Memory B cell (primary cell): ENCODE data around the gene ALDH1L1.

Experiments used
- ATAC-seq: fragments of 150-1000 bp; cut with Tn5 transposase; 2 replicates; pipeline ENCODE4 v1.10.0; 2021; ENCODE audit warnings: low read depth, mild to moderate bottlenecking, moderate library complexity
- DNase-seq, 2 donors: peaks; one replicate each; pipeline ENCODE4 v3.0.0; 2022; ENCODE audit warnings: low spot score in 2 of 2
- H3K27ac Mint-ChIP-seq: one replicate; pipeline ENCODE4 v1.8.0; 2022; ENCODE audit warnings: mild to moderate bottlenecking, moderate library complexity, mixed read lengths
- H3K27me3 Mint-ChIP-seq: one replicate; pipeline ENCODE4 v1.8.0; 2022; ENCODE audit warnings: mixed read lengths
- H3K36me3 Mint-ChIP-seq: one replicate; pipeline ENCODE4 v1.8.0; 2022; ENCODE audit warnings: mild to moderate bottlenecking, mixed read lengths
- H3K4me1 Mint-ChIP-seq: one replicate; pipeline ENCODE4 v1.8.0; 2022; ENCODE audit warnings: mixed read lengths
- H3K4me3 Mint-ChIP-seq: one replicate; pipeline ENCODE4 v1.8.0; 2022; ENCODE audit warnings: mild to moderate bottlenecking, moderate library complexity, mixed read lengths
- H3K9me3 Mint-ChIP-seq: one replicate; pipeline ENCODE4 v1.8.0; 2022; ENCODE audit warnings: mixed read lengths

The ALDH1L1 gene

DNA sequence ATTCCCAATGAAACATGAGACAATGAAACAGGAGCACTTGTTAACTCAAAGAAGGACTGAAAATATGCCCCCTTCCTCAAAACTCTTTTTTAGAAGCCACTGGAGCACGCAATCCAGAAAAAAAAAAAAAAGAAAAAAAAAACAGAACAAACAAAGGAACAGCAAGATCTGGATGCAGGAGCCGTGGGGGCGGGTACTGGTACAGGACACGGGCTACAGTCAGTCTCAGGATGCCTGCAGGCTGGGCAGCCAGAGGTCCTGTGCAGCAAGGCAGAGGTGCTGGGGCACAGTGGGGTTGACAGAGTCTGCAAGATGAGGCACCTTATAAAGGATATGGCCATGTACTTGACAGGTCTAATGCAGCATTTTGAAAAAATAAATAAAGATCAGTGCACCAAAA is 22.3 kb upstream of the ALDH1L1 start:
- DNase-seq (no peak), ATAC-seq (no peak)
- Mint-ChIP-seq H3K27ac (no peak overlapping the region), H3K9me3 (no peaks in the 10 kb centered on the region), H3K36me3 (peaks cover 3% of the 10 kb centered on the region), H3K4me3 (no peak overlapping the region), H3K27me3 (peaks cover 12% of the 10 kb centered on the region), H3K4me1 (no peaks in the 10 kb centered on the region)

DNA sequence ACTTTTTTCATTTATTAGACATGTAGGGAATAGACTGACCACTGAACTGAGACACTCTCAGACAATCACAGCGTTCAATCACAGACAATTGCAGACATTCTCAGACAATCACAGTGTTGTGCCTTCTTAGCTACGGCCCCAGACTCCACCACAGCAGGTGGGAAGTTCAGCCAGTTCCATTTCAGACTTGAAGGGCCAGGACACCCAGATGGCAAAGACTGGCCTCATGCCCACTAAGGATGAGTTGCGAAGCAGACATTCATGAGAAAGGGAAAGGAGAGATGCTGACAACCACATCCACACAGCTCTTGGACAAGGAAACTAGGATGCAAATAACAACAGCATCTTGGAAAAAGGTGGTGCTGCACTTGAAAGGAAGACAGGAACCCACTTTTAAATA is 21.9 kb upstream of the ALDH1L1 start:
- H3K36me3 Mint-ChIP-seq = peaks cover 3% of the 10 kb centered on the region
- DNase-seq = no peak
- no peak overlapping the region for H3K27ac Mint-ChIP-seq
- no peak overlapping the region for H3K4me3 Mint-ChIP-seq
- ATAC-seq = no peak
- H3K4me1 Mint-ChIP-seq = no peaks in the 10 kb centered on the region
- no peaks in the 10 kb centered on the region for H3K9me3 Mint-ChIP-seq
- peaks cover 12% of the 10 kb centered on the region for H3K27me3 Mint-ChIP-seq

GRCh38 chr3:126201168-126201567 is 20.8 kb upstream of the ALDH1L1 start:
- no peak overlapping the region for H3K27ac Mint-ChIP-seq
- H3K36me3 Mint-ChIP-seq = peaks cover 3% of the 10 kb centered on the region
- no peak overlapping the region for H3K4me3 Mint-ChIP-seq
- H3K27me3 Mint-ChIP-seq = peaks cover 12% of the 10 kb centered on the region
- H3K9me3 Mint-ChIP-seq = no peaks in the 10 kb centered on the region
- no peak for ATAC-seq
- no peak for DNase-seq
- H3K4me1 Mint-ChIP-seq = no peaks in the 10 kb centered on the region

DNA sequence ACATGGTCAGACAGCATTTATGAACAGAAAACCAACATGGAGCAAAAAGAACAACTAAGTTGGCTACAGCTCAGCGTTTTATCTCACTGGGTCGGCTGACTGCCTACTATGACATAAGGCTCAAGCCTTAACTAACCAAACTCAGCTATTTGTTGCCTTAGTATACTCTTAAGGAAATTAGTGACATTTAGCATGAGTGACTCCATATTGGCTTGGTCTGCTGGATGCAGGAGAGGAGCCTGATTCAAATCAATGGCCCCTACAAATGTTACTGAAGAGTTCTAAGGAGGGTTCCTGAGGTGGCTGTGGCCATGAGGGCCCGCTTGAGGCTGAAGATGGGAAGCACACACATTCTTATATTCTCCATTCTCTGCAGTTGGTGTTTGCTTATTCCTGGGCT is 20.1 kb upstream of the ALDH1L1 start:
- Mint-ChIP-seq H3K4me3 (no peak overlapping the region), H3K9me3 (no peaks in the 10 kb centered on the region), H3K27ac (no peak overlapping the region), H3K27me3 (peaks cover 12% of the 10 kb centered on the region), H3K36me3 (peaks cover 3% of the 10 kb centered on the region), H3K4me1 (no peaks in the 10 kb centered on the region)
- ATAC-seq (no peak), DNase-seq (no peak)

DNA sequence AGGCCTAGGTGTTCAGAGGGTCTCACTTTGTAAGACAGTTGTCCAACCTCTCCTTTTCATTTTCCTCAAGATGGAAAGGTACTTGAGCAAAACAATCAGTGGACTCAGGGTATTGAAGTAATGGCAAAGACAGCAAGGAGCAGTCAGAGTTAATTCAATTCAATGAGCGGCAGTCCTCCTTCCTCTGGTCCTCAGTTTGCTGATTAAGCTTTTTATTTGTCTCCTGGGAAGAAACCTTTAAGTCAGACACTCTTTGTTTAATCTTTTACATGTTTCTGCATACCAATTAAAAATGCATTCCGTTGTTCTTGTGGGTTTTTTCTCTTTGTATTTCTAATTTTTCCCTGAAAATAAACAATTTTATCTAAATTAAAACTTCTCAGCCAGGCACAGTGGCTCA is 18.9 kb upstream of the ALDH1L1 start:
- DNase-seq = no peak
- Mint-ChIP-seq H3K4me3 (no peak overlapping the region), H3K36me3 (no peaks in the 10 kb centered on the region), H3K4me1 (no peaks in the 10 kb centered on the region), H3K9me3 (peaks cover 8% of the 10 kb centered on the region), H3K27me3 (peaks cover 4% of the 10 kb centered on the region), H3K27ac (no peak overlapping the region)
- ATAC-seq = no peak

GRCh38 chr3:126197854-126198584 is 17.6 kb upstream of the ALDH1L1 start:
- Mint-ChIP-seq H3K27me3 (peaks cover 3% of the 10 kb centered on the region), H3K9me3 (peaks cover 8% of the 10 kb centered on the region), H3K36me3 (no peaks in the 10 kb centered on the region), H3K4me1 (no peaks in the 10 kb centered on the region), H3K27ac (no peak overlapping the region), H3K4me3 (no peak overlapping the region)
- ATAC-seq = peak; percentile 71
- DNase-seq = peak in 1 of 2 donors; percentile 18

GRCh38 chr3:126197343-126197742 is 17.0 kb upstream of the ALDH1L1 start:
- H3K27ac Mint-ChIP-seq = no peak overlapping the region
- peaks cover 8% of the 10 kb centered on the region for H3K9me3 Mint-ChIP-seq
- H3K36me3 Mint-ChIP-seq = no peaks in the 10 kb centered on the region
- peaks cover 3% of the 10 kb centered on the region for H3K27me3 Mint-ChIP-seq
- H3K4me1 Mint-ChIP-seq = no peaks in the 10 kb centered on the region
- no peak overlapping the region for H3K4me3 Mint-ChIP-seq
- ATAC-seq (no peak), DNase-seq (no peak)

DNA sequence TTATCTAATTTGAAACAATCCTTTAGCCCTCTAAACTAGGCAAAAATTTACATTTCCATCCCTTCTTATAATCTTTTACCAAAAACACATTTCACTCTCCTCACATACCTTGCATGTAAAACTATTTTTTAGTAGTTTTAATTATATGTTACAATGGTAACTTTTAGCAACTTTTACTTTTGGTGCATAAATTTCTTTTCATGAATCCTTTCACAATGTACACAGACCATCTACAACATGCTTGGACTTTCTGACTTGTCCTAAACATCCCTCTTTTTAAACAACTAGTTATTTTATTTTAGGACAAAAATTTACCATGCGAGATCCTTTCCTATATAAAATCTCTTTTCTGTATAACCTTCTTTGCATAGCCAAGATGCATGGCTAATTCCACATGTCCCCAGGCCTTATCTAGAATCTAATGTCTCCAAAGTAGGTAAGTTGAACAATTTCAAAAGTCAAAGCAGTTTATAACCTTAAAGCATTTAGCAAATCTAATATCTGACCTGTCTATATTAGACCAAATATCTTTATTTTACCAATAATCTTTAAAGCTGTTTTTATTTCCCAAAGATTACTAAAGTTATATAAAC is 14.4 kb upstream of the ALDH1L1 start:
- H3K27me3 Mint-ChIP-seq = no peaks in the 10 kb centered on the region
- no peaks in the 10 kb centered on the region for H3K36me3 Mint-ChIP-seq
- H3K9me3 Mint-ChIP-seq = peaks cover 8% of the 10 kb centered on the region
- no peaks in the 10 kb centered on the region for H3K4me1 Mint-ChIP-seq
- DNase-seq (no peak), ATAC-seq (no peak)
- H3K27ac Mint-ChIP-seq = no peak overlapping the region
- H3K4me3 Mint-ChIP-seq = no peak overlapping the region

DNA sequence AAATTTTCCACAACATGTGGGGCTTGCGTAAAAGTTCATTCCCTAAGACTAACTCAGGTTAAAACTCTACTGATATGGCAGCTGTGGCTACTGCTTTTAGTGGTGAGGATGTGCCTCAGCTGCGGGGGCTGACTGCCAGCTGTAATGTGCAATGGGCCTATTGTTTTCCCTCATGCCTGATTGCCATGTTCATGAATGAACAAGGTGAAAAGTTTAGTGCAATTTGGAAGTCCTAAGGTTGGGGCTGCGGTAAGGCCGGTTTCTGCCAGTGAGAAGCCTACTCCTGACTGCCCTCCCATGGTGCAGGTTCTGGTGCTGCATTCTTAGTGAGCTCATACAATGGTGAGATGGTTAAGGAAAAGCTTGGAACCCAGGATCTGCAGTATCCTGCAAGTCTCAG is 10.9 kb upstream of the ALDH1L1 start:
- H3K4me3 Mint-ChIP-seq = no peak overlapping the region
- peaks cover 8% of the 10 kb centered on the region for H3K9me3 Mint-ChIP-seq
- DNase-seq (no peak), ATAC-seq (no peak)
- no peaks in the 10 kb centered on the region for H3K4me1 Mint-ChIP-seq
- no peaks in the 10 kb centered on the region for H3K36me3 Mint-ChIP-seq
- H3K27me3 Mint-ChIP-seq = peaks cover 1% of the 10 kb centered on the region
- H3K27ac Mint-ChIP-seq = no peak overlapping the region

DNA sequence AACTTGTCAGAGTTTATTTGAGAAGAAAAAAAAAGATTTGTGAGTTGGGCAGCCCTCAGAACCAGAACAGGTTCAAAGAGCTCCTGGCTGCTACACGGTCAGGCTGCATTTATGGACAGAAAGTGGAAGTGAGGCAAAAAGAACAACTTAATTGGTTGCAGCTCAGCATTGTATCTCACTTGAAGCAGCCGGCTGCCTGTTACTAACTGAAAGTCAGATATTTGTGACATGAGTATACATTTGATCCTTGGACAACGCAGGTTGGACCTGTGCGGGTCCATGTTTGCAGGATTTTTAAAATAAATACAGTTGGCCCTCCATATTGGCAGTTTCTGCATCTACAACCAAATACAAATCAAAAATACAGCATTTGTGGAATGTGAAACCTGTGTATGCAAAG is 7.5 kb upstream of the ALDH1L1 start:
- Mint-ChIP-seq H3K4me3 (no peak overlapping the region), H3K9me3 (no peaks in the 10 kb centered on the region), H3K36me3 (no peaks in the 10 kb centered on the region), H3K27ac (no peak overlapping the region), H3K4me1 (no peaks in the 10 kb centered on the region), H3K27me3 (peaks cover 4% of the 10 kb centered on the region)
- ATAC-seq (no peak), DNase-seq (no peak)

GRCh38 chr3:126186749-126187148 is 6.4 kb upstream of the ALDH1L1 start:
- no peaks in the 10 kb centered on the region for H3K9me3 Mint-ChIP-seq
- no peak for ATAC-seq
- no peak overlapping the region for H3K4me3 Mint-ChIP-seq
- no peak for DNase-seq
- H3K27ac Mint-ChIP-seq = no peak overlapping the region
- no peaks in the 10 kb centered on the region for H3K4me1 Mint-ChIP-seq
- peaks cover 8% of the 10 kb centered on the region for H3K27me3 Mint-ChIP-seq
- H3K36me3 Mint-ChIP-seq = no peaks in the 10 kb centered on the region

GRCh38 chr3:126186271-126186670 is 5.9 kb upstream of the ALDH1L1 start:
- no peaks in the 10 kb centered on the region for H3K36me3 Mint-ChIP-seq
- H3K9me3 Mint-ChIP-seq = no peaks in the 10 kb centered on the region
- H3K4me3 Mint-ChIP-seq = no peak overlapping the region
- peaks cover 13% of the 10 kb centered on the region for H3K27me3 Mint-ChIP-seq
- H3K27ac Mint-ChIP-seq = no peak overlapping the region
- H3K4me1 Mint-ChIP-seq = peaks cover under 1% of the 10 kb centered on the region
- no peak for ATAC-seq
- DNase-seq = no peak

- Mint-ChIP-seq H3K9me3 (no peaks in the 10 kb centered on the region), H3K27me3 (peaks cover 17% of the 10 kb centered on the region), H3K36me3 (no peaks in the 10 kb centered on the region), H3K4me1 (peaks cover 4% of the 10 kb centered on the region), H3K4me3 (no peak overlapping the region), H3K27ac (no peak overlapping the region)
- ATAC-seq (no peak), DNase-seq (no peak)
These were observed 4.1 kb upstream of the ALDH1L1 start for GRCh38 chr3:126184465-126185000.

- ATAC-seq = no peak
- H3K27me3 Mint-ChIP-seq = peaks cover 16% of the 10 kb centered on the region
- DNase-seq = no peak
- H3K4me1 Mint-ChIP-seq = peaks cover 4% of the 10 kb centered on the region
- no peaks in the 10 kb centered on the region for H3K36me3 Mint-ChIP-seq
- H3K9me3 Mint-ChIP-seq = no peaks in the 10 kb centered on the region
- H3K27ac Mint-ChIP-seq = no peak overlapping the region
- H3K4me3 Mint-ChIP-seq = no peak overlapping the region
These were observed 976 bp upstream of the ALDH1L1 start for GRCh38 chr3:126181398-126181725.
